HG02970 (cell line): ENCODE data around the gene GABPA.
"Not testable (repeated sequence)": the region's sequence is repeated elsewhere in the genome, so short reads cannot be mapped to it uniquely, and the experiment has no call there.

Source experiments
- ATAC-seq: cut with Tn5 transposase; IDR thresholded peaks from one replicate; pipeline ENCODE4 v1.9.1; 2021; ENCODE audit warnings: mild to moderate bottlenecking, moderate library complexity, moderate number of reproducible peaks; ENCODE audit not compliant: unreplicated experiment, low FRiP score

Gene GABPA

DNA sequence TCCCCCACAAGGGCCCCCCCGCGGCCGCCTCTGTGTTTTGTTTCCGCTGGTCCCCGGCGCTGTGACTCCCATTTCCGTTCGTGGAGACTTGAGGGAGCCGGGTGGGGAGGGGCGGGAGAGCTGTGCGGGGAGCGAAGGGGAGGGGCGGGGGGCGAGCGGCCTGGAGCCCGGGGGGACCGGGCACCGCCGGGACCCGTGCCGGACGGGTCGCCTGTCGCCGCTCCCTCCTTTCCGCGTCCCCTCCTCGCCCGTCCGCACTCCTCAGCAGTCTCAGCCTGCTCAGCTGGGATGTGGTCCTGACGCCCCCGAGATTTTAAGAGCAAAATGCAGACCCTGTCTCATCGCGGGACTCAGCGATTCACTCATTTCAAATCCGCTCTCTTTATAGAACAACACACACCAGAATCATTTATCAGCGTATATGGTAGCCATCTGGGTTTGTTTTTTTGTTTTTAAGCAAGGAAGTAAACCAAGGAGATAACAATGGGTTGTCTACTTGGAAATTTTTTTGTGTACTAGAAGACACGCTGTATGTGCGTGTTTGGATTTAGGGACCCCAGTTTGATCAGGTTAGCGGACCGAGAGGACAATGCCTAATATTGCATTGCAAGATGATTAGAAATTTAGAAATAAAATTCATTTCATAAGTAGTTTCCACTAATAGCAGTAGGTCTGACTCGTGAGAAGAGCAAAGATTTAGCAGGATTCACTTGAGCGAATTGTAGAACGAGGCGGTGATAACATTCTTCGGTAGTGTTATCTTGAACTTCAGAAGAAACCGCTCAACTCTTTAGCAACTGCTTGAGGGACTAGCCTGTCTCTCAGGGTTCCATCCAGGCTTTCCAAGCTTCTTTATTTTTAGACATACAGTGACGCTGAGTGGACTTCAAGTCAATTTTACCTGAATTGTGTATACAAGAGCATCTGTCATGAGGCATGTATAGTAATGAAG, 1.1 kb downstream of the GABPA start:
- peak; percentile 0 for ATAC-seq

DNA sequence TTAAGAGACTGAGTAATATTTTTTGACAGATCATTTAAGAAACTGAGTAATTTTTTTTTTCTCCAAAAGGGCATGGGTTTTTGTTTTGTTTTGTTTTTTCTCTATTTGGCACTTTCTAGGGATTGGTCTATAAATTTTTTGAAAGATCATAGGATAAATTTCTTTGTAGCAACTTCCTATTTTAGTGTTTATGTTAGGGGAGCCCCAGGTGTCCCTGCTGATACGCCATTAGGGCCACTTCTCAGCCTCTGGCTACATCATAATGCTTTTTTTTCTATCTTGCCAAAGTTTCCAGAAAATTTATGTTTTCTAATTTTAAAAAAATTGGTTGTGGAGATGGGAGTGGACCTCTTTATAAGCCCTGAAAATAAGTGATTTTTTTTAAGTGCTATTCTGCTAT, 2.6 kb downstream of the GABPA start:
- ATAC-seq: no peak

DNA sequence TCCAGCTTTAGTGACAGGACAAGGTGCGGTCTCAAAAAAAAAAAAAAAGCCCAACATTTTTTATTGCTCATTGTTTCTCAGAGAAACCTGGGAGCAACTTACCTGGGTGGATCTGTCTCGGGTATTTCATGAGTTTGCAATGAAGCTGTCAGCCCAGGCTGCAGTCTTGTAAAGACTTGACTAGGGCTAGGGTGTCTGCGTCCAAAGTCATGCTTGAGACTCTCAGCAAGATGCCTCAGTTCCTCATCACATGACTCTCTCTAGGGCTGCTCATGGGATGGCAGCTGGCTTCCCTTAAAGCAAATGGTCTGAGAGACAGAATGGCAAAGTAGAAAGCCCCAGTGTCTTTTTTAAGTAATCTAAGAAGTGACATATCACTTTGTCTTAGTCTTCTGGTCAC, 8.1 kb downstream of the GABPA start:
- ATAC-seq: no peak

DNA sequence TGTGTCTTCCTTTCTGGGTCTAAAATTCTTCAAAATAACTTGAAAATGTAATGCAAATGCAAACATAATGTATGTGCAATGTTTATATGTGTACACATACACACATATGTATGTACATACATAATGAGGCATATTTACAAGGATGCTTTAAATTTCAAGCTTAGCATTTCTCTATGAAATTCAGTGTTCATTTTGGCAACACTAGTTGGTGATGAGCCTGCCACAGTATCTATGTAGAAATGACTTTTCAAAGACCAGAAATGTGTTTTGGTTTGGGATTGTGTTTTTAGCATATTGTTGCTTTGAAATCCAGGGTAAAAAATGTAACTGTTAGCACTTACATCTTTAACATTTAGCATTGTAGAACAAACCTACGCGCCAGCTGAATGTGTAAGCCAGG, 10.1 kb downstream of the GABPA start:
- no peak for ATAC-seq

DNA sequence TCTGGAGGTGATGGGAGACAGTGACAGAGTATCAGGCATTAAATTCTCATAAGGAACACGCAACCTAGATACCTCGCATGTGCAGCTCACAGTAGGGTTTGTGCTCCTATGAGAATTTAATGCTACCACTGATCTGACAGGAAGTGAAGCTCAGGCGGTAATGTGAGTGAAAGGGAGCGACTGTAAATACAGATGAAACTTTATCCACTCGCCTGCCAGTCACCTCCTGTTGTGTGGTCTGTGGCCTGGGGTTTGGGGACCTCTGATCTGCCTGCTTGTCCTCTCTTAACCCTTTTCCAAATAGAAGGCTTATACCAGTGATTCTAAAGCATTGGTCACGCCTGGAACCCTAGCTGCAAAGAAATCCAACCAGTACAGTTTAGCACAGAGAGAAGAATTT, 15.3 kb downstream of the GABPA start:
- no peak for ATAC-seq

DNA sequence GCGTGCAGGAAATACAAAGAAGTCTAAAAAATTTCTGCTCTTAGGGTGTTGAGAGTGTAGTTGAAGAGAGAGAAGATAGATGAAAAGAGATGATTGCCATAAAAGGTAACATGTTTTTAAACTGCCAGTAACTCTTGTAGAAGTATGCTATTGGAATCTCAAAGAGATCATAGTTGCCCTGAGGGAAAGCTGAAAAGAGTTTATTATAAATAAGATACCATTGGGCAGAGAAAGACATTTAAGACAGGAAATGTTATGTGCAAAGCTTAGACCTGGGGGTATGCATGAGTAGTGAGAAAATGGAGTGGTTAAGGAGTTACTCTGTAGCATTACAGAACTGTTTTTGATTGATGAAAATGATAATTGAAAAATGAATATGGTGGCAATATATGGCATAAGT, 17.6 kb downstream of the GABPA start:
- ATAC-seq: no peak

DNA sequence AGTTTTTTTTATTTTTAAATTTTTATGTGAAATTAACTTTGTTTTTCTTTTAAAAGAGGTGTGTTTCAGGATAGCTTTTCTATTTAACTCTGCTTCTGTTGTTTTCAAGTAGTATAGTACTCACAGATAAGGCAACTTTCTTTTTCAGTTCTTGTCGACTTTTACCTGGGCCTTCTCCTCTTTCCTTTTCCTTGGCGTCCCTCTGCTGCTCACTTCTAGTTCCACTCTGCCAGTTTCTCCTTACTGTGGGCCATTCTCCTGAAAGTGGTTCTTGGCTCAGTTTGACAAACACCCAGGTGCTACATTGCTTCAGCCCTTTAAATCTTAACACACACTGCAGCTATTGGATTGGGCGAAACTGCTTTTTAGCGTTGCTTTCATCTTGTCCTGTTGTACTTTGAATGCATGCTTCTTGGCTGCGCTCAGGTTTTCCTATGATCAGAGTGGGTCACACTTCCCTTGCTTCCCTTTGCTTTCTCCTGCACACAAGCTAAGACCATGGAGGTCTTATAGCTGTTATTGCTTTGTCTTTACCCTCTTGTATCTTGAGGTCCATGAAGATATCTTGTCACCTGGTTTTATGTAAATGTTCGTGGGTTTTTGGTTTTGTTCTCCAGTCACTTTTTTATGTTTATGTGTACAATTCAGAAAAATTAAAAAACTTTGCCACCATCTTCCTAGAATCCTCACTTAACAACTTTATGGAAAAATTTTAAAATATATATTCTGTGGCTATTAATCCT, 21.6 kb downstream of the GABPA start:
- ATAC-seq: no peak

DNA sequence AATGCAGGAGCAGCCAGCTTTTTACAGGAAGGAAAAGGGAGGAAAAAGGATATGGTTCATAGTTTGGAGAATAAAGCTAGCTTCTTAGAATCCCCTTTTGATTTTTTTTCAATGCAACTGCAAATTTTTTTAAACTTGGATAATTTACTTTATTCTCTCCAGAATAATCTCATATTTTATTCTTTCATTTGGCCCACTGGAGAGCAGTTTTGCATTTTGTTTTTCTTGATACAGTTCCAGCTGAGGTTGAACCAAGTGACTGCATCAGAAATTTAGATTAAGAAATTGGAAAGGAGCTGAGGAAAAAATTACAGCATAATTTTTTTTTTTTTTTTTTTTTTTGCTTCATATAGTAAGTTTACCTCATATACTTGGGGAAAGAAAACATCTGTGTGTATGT, 22.8 kb downstream of the GABPA start:
- no peak for ATAC-seq

DNA sequence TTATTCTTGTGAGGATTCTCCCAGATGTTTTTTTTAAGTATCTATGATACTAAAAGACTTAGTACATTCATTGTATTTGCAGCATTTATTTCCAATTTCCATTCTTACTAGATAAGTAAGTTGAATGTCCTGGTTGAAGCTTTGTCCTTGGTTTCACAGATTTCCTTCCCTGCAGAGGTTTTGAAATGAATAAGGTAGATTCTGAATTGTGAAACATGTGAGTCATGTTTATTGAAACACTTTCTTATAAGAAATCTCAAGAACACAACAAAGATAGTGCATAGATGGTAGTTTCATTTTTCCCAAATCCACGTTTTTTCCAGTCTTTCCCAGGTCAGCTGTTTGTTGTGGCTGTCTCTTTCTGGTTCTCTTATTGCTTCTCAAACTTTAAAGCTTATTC, 24.8 kb downstream of the GABPA start:
- no peak for ATAC-seq

DNA sequence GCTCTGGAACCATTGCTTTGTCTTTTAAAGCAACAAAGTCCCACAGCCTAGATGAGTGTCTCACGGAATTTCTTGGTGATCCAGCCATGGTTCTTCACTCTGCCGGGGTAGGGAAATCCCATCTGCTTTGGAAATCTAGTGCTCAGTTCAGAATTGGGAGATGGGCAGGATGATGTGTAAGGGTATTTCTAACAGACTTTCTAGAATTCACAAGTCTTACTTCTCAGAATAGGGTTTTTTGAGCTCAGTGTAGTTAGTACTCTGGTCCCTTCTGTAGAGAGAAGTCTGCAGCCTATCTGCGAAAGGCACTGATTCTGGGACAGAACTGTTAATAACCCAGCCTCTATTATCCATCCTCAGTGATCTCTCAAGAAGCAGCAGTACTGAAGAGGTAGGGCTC, 25.3 kb downstream of the GABPA start:
- no peak for ATAC-seq

DNA sequence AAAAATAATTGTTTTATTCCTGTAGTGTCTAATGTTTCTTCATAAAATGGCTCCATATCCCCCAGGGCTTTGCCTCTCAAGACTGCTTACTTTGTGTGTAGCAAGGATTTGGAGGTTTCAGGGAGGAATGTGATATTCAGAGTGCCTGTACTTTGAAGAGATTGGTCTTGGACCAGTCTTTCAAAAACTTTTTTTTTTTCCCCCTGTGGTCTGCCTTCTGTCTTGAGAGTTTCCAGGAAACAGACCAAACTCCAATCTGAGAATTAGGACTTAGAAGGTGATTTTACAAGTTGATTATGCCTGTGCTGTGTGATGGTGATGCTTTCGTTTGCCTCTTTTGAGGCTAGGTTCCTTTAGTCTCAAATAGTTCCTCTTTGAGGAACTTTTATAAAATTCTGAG, 25.9 kb downstream of the GABPA start:
- ATAC-seq: no peak

DNA sequence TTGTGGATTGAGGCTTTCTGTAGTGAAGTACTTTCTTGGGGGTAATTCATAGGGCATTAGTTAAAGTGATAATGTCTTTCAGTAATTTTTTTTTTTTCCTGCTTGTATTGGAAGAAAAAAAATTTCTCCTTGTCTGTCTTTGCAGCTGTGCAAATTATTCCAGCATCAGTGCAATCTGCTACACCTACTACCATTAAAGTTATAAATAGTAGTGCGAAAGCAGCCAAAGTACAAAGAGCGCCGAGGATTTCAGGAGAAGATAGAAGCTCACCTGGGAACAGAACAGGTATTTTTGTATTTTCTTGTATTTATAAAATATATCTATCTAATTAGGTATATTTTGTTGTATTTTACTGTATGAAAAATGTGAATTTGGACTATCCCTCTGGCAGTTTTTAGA, 29.3 kb downstream of the GABPA start:
- ATAC-seq: no peak

DNA sequence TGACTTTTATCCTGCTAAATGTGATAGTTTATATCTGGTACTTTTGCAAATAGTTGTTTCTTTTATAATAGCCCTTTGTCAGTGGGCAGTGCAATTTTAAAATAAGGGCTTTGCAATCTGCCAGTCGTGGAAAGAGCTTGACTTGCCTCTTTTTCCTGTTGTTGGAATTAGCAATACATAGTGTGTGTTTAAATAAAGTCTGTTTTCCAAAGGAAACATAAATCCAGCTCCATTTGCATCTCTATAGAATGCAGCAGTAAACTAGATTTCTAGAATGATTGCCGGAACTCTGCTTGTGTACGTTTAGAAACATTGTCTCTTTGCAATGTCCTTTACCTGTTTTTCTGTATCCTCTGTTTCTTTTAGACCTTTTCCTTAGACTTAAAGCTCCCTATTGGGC, 33.1 kb downstream of the GABPA start:
- ATAC-seq: no peak

DNA sequence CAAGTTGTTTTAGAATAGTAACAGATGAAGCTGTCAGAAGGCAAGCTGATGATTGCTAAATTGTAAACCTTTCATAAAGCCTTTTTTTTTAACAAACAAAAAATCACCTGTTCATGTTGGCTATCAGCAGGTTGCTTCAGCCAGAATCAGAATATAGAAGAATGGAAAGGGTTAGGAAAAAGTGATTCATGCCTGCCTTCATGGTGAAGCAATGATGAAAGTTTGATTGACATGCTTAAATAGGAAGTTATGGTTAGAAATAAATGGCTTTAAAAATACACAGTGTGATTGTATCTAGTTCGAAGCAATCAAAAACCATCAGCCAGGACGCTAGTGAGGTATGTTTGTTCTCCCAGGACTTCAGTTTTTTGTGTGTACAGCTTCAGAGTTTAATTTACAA, 37.9 kb downstream of the GABPA start:
- ATAC-seq: no peak

DNA sequence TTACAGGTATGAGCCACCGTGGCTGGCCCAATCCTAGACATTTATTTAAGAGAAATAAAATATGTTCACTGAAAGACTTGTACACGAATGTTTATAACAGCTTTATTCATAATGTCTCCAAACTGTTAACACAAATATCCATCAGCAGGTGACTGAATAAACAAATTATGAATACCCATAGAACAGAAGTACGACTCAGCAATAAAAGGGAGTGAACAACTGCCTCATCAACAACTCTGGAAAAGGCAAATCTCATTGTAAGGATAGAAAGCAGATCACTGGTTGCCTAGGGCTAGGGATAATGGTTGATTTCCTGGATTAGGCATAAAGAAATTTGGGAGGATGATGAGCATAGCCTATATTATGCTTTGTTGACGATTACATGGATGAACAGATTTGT, 41.7 kb downstream of the GABPA start:
- no peak for ATAC-seq

DNA sequence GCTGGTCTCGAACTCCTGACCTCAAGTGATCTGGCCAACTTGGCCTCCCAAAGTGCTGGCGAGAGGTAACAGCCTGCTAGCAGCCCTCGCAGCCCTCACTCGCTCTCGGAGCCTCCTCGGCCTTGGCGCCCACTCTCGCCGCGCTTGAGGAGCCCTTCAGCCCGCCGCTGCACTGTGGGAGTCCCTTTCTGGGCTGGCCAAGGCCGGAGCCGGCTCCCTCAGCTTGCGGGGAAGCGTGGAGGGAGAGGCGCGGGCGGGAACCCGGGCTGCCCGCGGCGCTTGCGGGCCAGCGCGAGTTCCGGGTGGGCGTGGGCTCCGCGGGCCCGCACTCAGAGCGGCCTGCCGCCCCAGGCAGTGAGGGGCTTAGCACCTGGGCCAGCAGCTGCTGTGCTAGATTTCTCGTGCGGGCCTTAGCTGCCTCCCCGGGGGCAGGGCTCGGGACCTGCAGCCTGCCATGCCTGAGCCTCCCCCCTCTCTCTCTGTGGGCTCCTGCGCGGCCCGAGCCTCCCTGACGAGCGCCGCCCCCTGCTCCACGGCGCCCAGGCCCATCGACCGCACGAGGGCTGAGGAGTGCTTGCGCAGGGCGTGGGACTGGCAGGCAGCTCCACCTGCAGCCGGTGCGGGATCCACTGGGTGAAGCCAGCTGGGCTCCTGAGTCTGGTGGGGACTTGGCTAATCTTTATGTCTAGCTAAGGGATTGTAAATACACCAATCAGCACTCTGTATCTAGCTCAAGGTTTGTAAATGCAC, 43.5 kb downstream of the GABPA start:
- ATAC-seq: not testable (repeated sequence)

DNA sequence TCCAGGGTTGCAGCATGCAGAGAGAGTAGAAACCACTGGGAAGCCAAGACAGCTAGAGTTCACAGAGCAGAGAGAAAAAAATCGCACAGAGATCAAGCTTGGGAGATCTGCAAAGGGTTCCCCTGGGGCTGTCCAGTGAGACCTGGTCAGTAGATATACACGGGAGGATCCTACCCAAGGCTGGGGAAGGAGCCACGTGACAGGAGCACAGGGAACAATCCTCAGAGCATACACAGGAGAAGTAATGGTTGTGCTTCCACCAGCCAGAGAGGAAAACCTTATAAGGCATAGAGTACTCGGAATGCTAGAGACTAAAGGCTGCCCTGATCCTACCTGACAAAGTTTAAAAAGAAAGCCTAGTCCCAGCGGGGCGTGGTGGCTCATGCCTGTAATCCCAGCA, 53.9 kb downstream of the GABPA start:
- no peak for ATAC-seq

DNA sequence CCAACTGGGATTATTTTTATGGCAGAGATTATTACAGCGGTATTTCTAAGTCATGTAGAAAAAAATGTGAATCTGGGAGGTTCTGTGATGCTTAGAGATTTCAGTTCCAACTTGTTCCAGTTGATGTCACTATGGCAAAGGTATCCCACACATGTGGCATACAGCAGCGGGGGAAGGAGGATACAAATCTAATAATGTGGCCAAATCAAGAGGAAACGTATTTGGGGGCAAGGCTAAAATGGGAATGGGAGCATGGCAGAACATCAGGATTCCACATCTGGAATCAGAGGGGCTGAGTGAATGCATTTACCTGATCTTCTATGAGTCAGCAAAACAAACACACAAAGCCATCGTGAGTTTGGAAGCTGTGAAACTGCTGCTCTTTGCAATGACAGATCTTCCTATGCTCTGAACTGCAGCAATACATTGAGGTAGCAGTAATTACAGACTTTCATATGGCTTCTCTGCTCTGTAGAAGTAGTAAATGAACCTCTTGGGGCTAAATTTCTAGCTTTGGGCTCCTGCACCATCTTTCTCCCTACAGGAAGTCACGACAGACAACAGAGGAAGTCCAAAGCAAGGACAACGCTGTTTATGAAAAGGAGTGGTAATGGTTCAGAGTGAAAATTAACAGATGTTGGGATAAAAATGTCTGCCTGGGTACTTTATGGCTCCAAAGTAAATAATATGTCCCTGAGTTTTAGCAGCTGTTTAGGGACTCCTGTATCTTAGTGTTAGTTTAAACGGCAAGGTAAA, 55.5 kb downstream of the GABPA start:
- ATAC-seq: no peak

DNA sequence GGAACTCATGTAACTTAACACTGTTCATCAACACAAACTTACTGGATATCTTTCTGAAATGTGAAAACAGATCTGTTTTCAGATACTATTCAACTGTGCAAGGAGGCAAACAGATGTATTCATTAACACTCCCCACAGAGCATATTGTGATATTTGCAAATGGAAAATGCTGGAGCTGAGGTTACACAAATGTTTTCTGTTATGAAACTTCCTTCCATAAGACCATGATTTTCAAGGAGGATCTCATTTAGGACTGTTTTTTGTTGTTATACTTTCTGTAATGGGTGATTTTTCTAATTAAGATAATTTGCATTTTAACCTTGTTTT, 56.1 kb downstream of the GABPA start:
- no peak for ATAC-seq

DNA sequence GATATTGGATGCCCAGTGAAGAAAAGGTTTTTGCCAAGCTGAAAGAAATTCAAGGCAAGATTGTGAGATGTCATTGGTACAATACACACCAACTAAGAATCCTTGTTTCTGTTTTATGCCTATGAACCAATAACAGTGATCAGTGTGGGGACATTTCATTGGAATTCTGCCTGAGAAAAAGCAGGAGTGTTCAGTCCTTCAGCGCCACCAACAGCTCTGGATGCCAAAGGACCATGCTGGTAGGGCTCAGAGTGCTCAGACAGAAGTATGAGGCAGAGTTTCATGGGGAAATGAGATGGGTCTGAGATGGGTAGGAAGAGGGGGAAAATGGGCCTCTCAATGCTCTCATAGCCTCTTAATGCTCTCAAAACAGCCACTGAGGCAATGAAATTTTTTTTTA, 56.5 kb downstream of the GABPA start:
- ATAC-seq: no peak
